ENCODE data around the gene NMNAT3.

DNA sequence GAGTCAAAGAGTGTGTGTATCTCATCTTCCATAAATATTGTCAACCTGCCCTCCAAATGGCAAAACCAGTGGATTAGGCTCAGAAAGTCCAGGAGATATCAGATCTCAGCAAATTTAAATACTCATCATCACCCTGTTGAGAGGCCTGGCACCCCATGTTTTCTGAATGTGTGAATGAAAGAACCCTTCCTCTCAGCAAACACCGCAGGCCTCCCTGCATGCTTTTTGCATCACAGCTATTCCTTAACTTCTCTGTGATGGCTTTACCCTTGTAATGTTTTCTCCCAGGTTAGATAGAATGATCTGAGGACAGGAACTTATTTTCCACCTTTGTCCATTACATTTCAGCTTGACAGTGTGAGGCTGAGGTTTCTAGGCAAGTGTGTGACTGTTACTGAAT lies 43.6 kb upstream of the NMNAT3 start:
- TF ChIP-seq, protein P1, sequence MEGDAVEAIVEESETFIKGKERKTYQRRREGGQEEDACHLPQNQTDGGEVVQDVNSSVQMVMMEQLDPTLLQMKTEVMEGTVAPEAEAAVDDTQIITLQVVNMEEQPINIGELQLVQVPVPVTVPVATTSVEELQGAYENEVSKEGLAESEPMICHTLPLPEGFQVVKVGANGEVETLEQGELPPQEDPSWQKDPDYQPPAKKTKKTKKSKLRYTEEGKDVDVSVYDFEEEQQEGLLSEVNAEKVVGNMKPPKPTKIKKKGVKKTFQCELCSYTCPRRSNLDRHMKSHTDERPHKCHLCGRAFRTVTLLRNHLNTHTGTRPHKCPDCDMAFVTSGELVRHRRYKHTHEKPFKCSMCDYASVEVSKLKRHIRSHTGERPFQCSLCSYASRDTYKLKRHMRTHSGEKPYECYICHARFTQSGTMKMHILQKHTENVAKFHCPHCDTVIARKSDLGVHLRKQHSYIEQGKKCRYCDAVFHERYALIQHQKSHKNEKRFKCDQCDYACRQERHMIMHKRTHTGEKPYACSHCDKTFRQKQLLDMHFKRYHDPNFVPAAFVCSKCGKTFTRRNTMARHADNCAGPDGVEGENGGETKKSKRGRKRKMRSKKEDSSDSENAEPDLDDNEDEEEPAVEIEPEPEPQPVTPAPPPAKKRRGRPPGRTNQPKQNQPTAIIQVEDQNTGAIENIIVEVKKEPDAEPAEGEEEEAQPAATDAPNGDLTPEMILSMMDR (IDR thresholded peaks at IDR 0.05; ENCODE audit: borderline replicate concordance, extremely low read depth, low read length, poor library complexity, severe bottlenecking) = no peak
- TF ChIP-seq EZH2 (IDR thresholded peaks at IDR 0.05; ENCODE audit: borderline replicate concordance, low read depth, low read length, severe bottlenecking) = no peak

Measured in DND-41 (cell line).